Measurements from ENCODE around the gene QRFP. TPM values are rescaled to one million over a fixed set of nuclear protein-coding genes. Genes with fewer than 3 reads are reported as not detected.

QRFP gene
- total RNA-seq, 1 donor from 2014 or later: not detected

DNA sequence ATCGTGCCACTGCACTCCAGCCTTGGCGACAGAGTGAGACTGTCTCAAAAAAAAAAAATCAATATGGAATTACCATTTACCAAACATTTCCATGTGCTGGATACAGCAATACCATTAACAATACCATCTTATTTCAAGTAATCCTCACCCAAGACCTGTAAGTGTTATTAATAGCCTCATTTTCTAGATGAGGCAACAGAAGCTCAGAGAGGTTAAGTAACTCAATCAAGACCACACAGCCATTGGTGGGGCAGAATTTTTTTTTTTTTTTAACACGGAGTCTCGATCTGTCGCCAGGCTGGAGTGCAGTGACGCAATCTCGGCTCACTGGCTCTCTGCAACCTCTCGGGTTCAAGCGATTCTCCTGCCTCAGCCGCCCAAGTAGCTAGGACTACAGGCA, 46.1 kb upstream of the QRFP start:
- Histone ChIP-seq H3K36me3 (ENCODE audit: control insufficient read depth, insufficient read depth, low read length) (no peaks in the 10 kb centered on the region), H3K4me3 (ENCODE audit: low read depth, low read length) (no peak overlapping the region), H3K27me3 (ENCODE audit: control insufficient read depth, insufficient read depth, low read length) (peaks cover 14% of the 10 kb centered on the region)
- TF ChIP-seq CTCF (IDR thresholded peaks at IDR 0.05; ENCODE audit: insufficient read depth, low read length, severe bottlenecking): no peak
- DNase-seq (ENCODE audit: low read depth) (no peak), FAIRE-seq (no peak)

GRCh38 chr9:130942084-130942483, 45.5 kb upstream of the QRFP start:
- DNase-seq (ENCODE audit: low read depth) (no peak), FAIRE-seq (no peak)
- Histone ChIP-seq H3K36me3 (ENCODE audit: control insufficient read depth, insufficient read depth, low read length) (no peaks in the 10 kb centered on the region), H3K4me3 (ENCODE audit: low read depth, low read length) (no peak overlapping the region), H3K27me3 (ENCODE audit: control insufficient read depth, insufficient read depth, low read length) (peaks cover 14% of the 10 kb centered on the region)
- TF ChIP-seq CTCF (IDR thresholded peaks at IDR 0.05; ENCODE audit: insufficient read depth, low read length, severe bottlenecking): no peak

DNA sequence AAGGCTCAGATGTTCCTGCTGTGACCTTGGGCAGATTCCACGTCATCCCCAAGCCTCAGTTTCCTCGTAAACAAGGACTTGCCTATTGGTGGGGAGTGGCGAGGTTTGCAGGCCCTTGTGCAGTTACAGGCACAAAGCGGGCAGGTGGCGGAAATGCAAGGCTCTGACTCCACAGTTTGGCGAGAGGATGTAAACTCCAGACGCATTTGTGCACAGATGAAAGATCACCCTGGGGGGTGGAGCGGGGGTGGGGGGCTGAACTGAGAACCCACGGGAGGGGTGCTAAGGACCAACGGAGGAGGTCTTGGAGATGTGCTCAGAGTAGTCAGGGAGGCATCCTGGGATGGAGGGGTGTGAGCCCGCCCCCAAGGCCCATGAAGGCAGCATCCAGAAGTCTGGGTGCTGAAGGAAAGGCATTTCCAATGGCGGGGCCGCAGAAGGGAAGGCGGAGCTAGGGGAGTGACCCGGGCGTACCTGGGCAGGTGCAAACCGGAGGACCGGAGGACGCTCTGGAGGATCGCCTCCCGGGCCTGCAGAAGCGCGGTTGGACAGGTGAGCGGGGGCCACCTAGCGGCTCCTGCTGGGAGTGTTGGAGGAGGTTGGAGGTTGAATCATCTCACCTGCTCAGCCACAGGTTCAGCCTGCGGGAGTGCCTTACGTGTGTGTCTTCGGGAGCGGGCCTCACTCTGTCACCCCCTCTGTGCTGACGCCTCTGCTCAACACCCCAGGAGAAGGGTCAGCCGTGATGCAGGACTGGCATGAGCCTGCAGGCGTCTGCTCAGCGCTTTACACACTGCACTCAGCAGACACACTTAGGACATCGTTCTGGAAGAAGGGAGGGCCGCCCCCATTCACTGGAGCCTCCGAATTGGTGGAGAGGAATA, 44.3 kb upstream of the QRFP start:
- no peaks in the 10 kb centered on the region for H3K36me3 ChIP-seq (ENCODE audit: control insufficient read depth, insufficient read depth, low read length)
- TF ChIP-seq CTCF (IDR thresholded peaks at IDR 0.05; ENCODE audit: insufficient read depth, low read length, severe bottlenecking): peak; percentile 97
- no peak for FAIRE-seq
- DNase-seq (ENCODE audit: low read depth): peak; percentile 83
- no peak overlapping the region for H3K4me3 ChIP-seq (ENCODE audit: low read depth, low read length)
- peaks cover 14% of the 10 kb centered on the region for H3K27me3 ChIP-seq (ENCODE audit: control insufficient read depth, insufficient read depth, low read length)

DNA sequence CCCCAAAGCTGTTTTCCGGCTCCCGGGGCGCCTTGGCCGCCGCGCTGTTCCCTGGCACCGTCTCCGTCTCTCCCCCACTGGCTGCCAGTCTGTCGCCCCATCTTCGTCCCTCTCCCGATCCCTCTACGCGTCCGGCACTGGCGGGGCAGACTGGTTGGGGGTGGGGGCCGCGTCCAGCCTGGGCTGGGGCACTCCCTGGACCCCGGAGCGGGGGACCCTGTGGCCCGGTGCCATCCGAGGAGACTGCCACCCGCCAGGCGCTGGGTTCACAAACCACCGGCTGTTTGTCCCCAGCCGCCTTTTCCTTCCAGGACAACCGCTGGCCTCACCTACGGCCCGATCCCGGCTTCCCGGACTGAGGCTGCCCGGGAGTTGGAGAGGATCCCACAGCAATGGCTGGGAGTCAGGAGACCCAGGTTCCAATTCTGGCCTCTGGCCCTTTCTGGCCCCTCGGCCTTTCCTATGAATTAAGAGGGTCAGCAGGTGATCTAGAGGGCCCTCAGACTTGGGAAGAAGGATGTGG, 43.5 kb upstream of the QRFP start:
- no peak for DNase-seq (ENCODE audit: low read depth)
- Histone ChIP-seq H3K4me3 (ENCODE audit: low read depth, low read length) (no peak overlapping the region), H3K36me3 (ENCODE audit: control insufficient read depth, insufficient read depth, low read length) (no peaks in the 10 kb centered on the region), H3K27me3 (ENCODE audit: control insufficient read depth, insufficient read depth, low read length) (peaks cover 14% of the 10 kb centered on the region)
- FAIRE-seq: no peak
- no peak for TF ChIP-seq CTCF (IDR thresholded peaks at IDR 0.05; ENCODE audit: insufficient read depth, low read length, severe bottlenecking)

DNA sequence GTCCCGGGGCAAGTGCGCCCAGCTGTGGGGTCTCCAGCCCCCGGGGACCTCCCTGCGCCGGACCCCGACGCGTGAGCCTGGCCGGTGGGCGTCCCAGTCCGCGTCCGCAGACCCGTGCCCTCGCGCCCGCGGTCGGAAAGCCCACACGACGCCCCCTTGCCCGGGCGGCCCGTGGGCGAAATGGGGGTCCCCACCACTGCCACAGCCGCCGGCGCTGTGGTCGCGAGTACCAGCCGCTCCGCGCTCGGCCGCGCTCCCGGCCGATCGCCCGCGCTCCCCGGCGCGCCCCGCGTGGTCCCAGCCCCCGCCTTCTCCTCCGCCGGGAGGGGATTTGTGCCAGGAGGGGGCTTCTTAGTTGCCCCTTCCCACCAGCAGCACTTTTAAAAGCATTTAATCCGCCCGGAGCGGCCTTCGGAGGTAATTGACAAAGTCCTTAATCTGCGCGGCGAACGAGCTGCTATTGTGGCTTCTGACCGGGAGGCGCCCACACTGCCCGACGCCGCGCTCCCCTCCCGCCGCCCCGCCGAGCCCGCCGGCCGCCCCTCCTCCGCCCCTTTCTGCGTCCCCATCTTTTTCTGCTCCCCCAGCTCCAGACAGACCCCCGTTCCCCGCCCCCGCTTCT, 42.9 kb upstream of the QRFP start:
- FAIRE-seq (no peak), DNase-seq (ENCODE audit: low read depth) (no peak)
- peak overlapping the region; percentile 48 for H3K4me3 ChIP-seq (ENCODE audit: low read depth, low read length)
- H3K36me3 ChIP-seq (ENCODE audit: control insufficient read depth, insufficient read depth, low read length): no peaks in the 10 kb centered on the region
- TF ChIP-seq CTCF (IDR thresholded peaks at IDR 0.05; ENCODE audit: insufficient read depth, low read length, severe bottlenecking): no peak
- peaks cover 14% of the 10 kb centered on the region for H3K27me3 ChIP-seq (ENCODE audit: control insufficient read depth, insufficient read depth, low read length)
